Left lung (tissue), 14 donors: ENCODE data around the gene EML1. TPM values are rescaled to one million over a fixed set of nuclear protein-coding genes. Genes with fewer than 3 reads are reported as not detected.

Source experiments
- ATAC-seq: fragments of 200-7000 bp; cut with Tn5 transposase; one replicate; pipeline ENCODE4 v1.9.1; 2020; ENCODE audit warnings: moderate library complexity
- DNase-seq, 4 donors: peaks; one replicate each; pipeline ENCODE4 v3.0.0-alpha.2; 2013 to 2020
- H3K27ac ChIP-seq, 2 donors: fragments of 200-600 bp; sonication (generic) in 1 of 2; one replicate each; pipeline versions ENCODE4 v1.5.0 to v1.8.0; 2020 to 2021
- H3K27me3 ChIP-seq, 2 donors: fragments of 200-600 bp; sonication (generic) in 1 of 2; one replicate each; pipeline versions ENCODE4 v1.5.0 to v1.8.0; 2020 to 2021
- H3K36me3 ChIP-seq, 2 donors: fragments of 200-600 bp; sonication (generic) in 1 of 2; one replicate each; pipeline versions ENCODE4 v1.5.0 to v1.8.0; 2020 to 2021
- H3K4me1 ChIP-seq, 2 donors: fragments of 200-600 bp; one replicate each; pipeline ENCODE4 v1.8.0; 2021
- H3K4me3 ChIP-seq, 2 donors: fragments of 200-600 bp; sonication (generic) in 1 of 2; one replicate each; pipeline versions ENCODE4 v1.5.0 to v1.8.0; 2020 to 2021; ENCODE audit warnings: mild to moderate bottlenecking in 1 of 2
- H3K9me3 ChIP-seq, 2 donors: fragments of 200-600 bp; sonication (generic) in 1 of 2; one replicate each; pipeline versions ENCODE4 v1.5.0 to v1.8.0; 2020 to 2021
- CTCF ChIP-seq, 2 donors: fragments of 200-600 bp; sonication (generic) in 1 of 2; IDR thresholded peaks; one replicate each; pipeline versions ENCODE4 v1.5.0 to v1.8.0; 2021; ENCODE audit warnings: antibody characterized with exemption in 2 of 2
- intact Hi-C, 2 donors: fragments of 100-400 bp; cut with DNase I; formaldehyde crosslinking; loops; one replicate each; pipeline versions ENCODE4 v1.11.2 to v1.14.2; 2022
- long read RNA-seq, 12 donors: library from polyadenylated mRNA in 2 of 12; unstranded in 2 of 12; transcript quantifications; one replicate each; pipeline ENCODE4 v2.0.0 and lab custom pipeline, GENCODE V29; 2019 to 2026
- polyA plus RNA-seq, 6 donors: library from polyadenylated mRNA; unstranded; fragments of 120-200 nt; gene quantifications; one replicate each; pipeline ENCODE4 v1.2.1, GENCODE V29; 2013; ENCODE audit not compliant: insufficient read length in 6 of 6
- total RNA-seq, 2 donors: library from RNA; stranded (reverse); fragmentation: NEBNext Ultra II Directional; extraction: Animal tissue kit (Norgen Biotek cat#: 25700); gene quantifications; one replicate each; pipeline ENCODE4 v1.2.1, GENCODE V29; 2021
- donor health status: DM: no; HTN: yes; CAD: no.
- donor health status: DM: no; HTN: no; CAD: no.

The EML1 gene
- total RNA-seq (10 to 100 TPM; 24.6 to 27.0 TPM), polyA plus RNA-seq (10 to 100 TPM; 37.2 to 48.6 (median 44.8) TPM)
- long read RNA-seq, donor 1, full-length matches to known transcripts: 3 of 3 reads
- long read RNA-seq, donor 1, partial matches to known transcripts: 0 of 3 reads
- long read RNA-seq, donor 1, other reads (novel, unspliced or antisense): 0 of 3 reads
- long read RNA-seq, donor 2, full-length matches to known transcripts: 3 of 3 reads
- long read RNA-seq, donor 2, partial matches to known transcripts: 0 of 3 reads
- long read RNA-seq, donor 2, other reads (novel, unspliced or antisense): 0 of 3 reads
- long read RNA-seq, donor 3, full-length matches to known transcripts: 3 of 3 reads
- long read RNA-seq, donor 3, partial matches to known transcripts: 0 of 3 reads
- long read RNA-seq, donor 3, other reads (novel, unspliced or antisense): 0 of 3 reads
- long read RNA-seq, donor 4, partial matches to known transcripts: 2 of 3 reads
- long read RNA-seq, donor 4, other reads (novel, unspliced or antisense): 1 of 3 reads
- long read RNA-seq, donor 5, full-length matches to known transcripts: 3 of 3 reads
- long read RNA-seq, donor 5, partial matches to known transcripts: 0 of 3 reads
- long read RNA-seq, donor 5, other reads (novel, unspliced or antisense): 0 of 3 reads
- long read RNA-seq, donor 6, full-length matches to known transcripts: 3 of 3 reads
- long read RNA-seq, donor 6, partial matches to known transcripts: 0 of 3 reads
- long read RNA-seq, donor 6, other reads (novel, unspliced or antisense): 0 of 3 reads
- long read RNA-seq, donor 7: 0 reads
- long read RNA-seq, donor 8, full-length matches to known transcripts: 2 of 2 reads
- long read RNA-seq, donor 8, partial matches to known transcripts: 0 of 2 reads
- long read RNA-seq, donor 8, other reads (novel, unspliced or antisense): 0 of 2 reads
- long read RNA-seq, donor 9: 0 reads
- long read RNA-seq, donor 10, partial matches to known transcripts: 1 of 2 reads
- long read RNA-seq, donor 10, other reads (novel, unspliced or antisense): 1 of 2 reads
- long read RNA-seq, donor 11: 0 reads
- long read RNA-seq, donor 12: 0 reads

- Histone ChIP-seq H3K4me3 (peak within 1 kb of the TSS; percentile 38 to 44), H3K27ac (peak within 1 kb of the TSS; percentile 44 to 75), H3K4me1 (peaks cover 5 to 18% of the 10 kb centered on the region in 2 donors), H3K36me3 (no peaks in the 10 kb centered on the region), H3K27me3 (peaks cover 0 to 57% of the 10 kb centered on the region in 2 donors), H3K9me3 (no peaks in the 10 kb centered on the region)
- peak; percentile 93 for ATAC-seq
- TF ChIP-seq CTCF (IDR thresholded peaks at IDR 0.05): no peak
- peak; percentile 74 to 92 (median 84) for DNase-seq
- intact Hi-C loops: no loop called here
Measured at GRCh38 chr14:99793213-99794150, at the start of gene EML1. TSS of gene EML1 (plus strand) at chr14:99793413. CDS start at chr14:99793477, 64 bp downstream.

- H3K4me3 ChIP-seq: no peak overlapping the region
- no peak for TF ChIP-seq CTCF (IDR thresholded peaks at IDR 0.05)
- no peaks in the 10 kb centered on the region for H3K9me3 ChIP-seq
- H3K36me3 ChIP-seq: no peaks in the 10 kb centered on the region
- H3K27ac ChIP-seq: no peak overlapping the region
- peaks cover 0 to 10% of the 10 kb centered on the region in 2 donors for H3K27me3 ChIP-seq
- intact Hi-C loops: no loop called here
- no peak for ATAC-seq
- peaks cover 0 to 22% of the 10 kb centered on the region in 2 donors for H3K4me1 ChIP-seq
- peak in 1 of 4 donors; percentile 9 for DNase-seq
Measured at GRCh38 chr14:99744199-99744872, 48.9 kb upstream of the EML1 start.

- ATAC-seq: no peak
- intact Hi-C loops: no loop called here
- H3K27ac ChIP-seq: peak overlapping the region in 1 of 2 donors; percentile 39
Measured at GRCh38 chr14:99744873-99745224, 48.4 kb upstream of the EML1 start.

More at GRCh38 chr14:99744873-99745224, 48.4 kb upstream of the EML1 start:
- no peak for DNase-seq
- Histone ChIP-seq H3K27me3 (peaks cover 0 to 10% of the 10 kb centered on the region in 2 donors), H3K9me3 (no peaks in the 10 kb centered on the region), H3K36me3 (no peaks in the 10 kb centered on the region), H3K4me1 (peaks cover 0 to 22% of the 10 kb centered on the region in 2 donors), H3K4me3 (no peak overlapping the region)
- no peak for TF ChIP-seq CTCF (IDR thresholded peaks at IDR 0.05)
